Measurements from ENCODE around the gene STARD6.

Gene STARD6

GRCh38 chr18:54386043-54386442, 28.4 kb upstream of the STARD6 start:
- TF ChIP-seq CREB1 (IDR thresholded peaks at IDR 0.05; ENCODE audit: low read depth) (no peak), REST (IDR thresholded peaks at IDR 0.05; ENCODE audit: low read depth) (no peak), TEAD4 (IDR thresholded peaks at IDR 0.05) (no peak), USF1 (IDR thresholded peaks at IDR 0.05) (no peak), NFIC (IDR thresholded peaks at IDR 0.05) (no peak), MAX (IDR thresholded peaks at IDR 0.05) (no peak), FOXM1 (IDR thresholded peaks at IDR 0.05; ENCODE audit: borderline replicate concordance, low read depth) (no peak), YY1 (IDR thresholded peaks at IDR 0.05; ENCODE audit: low read depth) (no peak)

- TF ChIP-seq CREB1 (IDR thresholded peaks at IDR 0.05; ENCODE audit: low read depth) (no peak), NFIC (IDR thresholded peaks at IDR 0.05) (no peak), RAD21 (IDR thresholded peaks at IDR 0.05; ENCODE audit: low read depth) (no peak), MAX (IDR thresholded peaks at IDR 0.05) (no peak), EP300 (IDR thresholded peaks at IDR 0.05; ENCODE audit: borderline replicate concordance) (no peak)
These were observed 25.1 kb upstream of the STARD6 start for GRCh38 chr18:54382733-54383252.

- no peak for TF ChIP-seq USF1 (IDR thresholded peaks at IDR 0.05)
These were observed 24.4 kb upstream of the STARD6 start for GRCh38 chr18:54382076-54382475.

GRCh38 chr18:54381640-54382039, 24.0 kb upstream of the STARD6 start:
- TF ChIP-seq CREB1 (IDR thresholded peaks at IDR 0.05; ENCODE audit: low read depth) (no peak), CEBPB (IDR thresholded peaks at IDR 0.05) (no peak), MAX (IDR thresholded peaks at IDR 0.05) (no peak), ZBTB7A (IDR thresholded peaks at IDR 0.05; ENCODE audit: low read depth) (no peak), USF1 (IDR thresholded peaks at IDR 0.05) (no peak)

GRCh38 chr18:54378057-54378456, 20.4 kb upstream of the STARD6 start:
- TF ChIP-seq USF1 (IDR thresholded peaks at IDR 0.05) (no peak), NFIC (IDR thresholded peaks at IDR 0.05) (no peak), EGR1 (IDR thresholded peaks at IDR 0.05) (no peak), REST (IDR thresholded peaks at IDR 0.05; ENCODE audit: low read depth) (no peak), TCF12 (IDR thresholded peaks at IDR 0.05; ENCODE audit: low read depth) (no peak)

- TF ChIP-seq NFIC (IDR thresholded peaks at IDR 0.05) (no peak), YY1 (IDR thresholded peaks at IDR 0.05; ENCODE audit: low read depth) (no peak), TCF12 (IDR thresholded peaks at IDR 0.05; ENCODE audit: low read depth) (no peak), RAD21 (IDR thresholded peaks at IDR 0.05; ENCODE audit: low read depth) (no peak), USF1 (IDR thresholded peaks at IDR 0.05) (no peak), ZBTB7A (IDR thresholded peaks at IDR 0.05; ENCODE audit: low read depth) (no peak), CEBPB (IDR thresholded peaks at IDR 0.05) (no peak), EGR1 (IDR thresholded peaks at IDR 0.05) (no peak), FOXM1 (IDR thresholded peaks at IDR 0.05; ENCODE audit: borderline replicate concordance, low read depth) (no peak), REST (IDR thresholded peaks at IDR 0.05; ENCODE audit: low read depth) (no peak), MAX (IDR thresholded peaks at IDR 0.05) (no peak), EP300 (IDR thresholded peaks at IDR 0.05; ENCODE audit: borderline replicate concordance) (no peak), CREB1 (IDR thresholded peaks at IDR 0.05; ENCODE audit: low read depth) (no peak), TEAD4 (IDR thresholded peaks at IDR 0.05) (no peak), TAF1 (IDR thresholded peaks at IDR 0.05; ENCODE audit: low read depth) (no peak)
These were observed 2.7 kb upstream of the STARD6 start for GRCh38 chr18:54360406-54360805.
